B cell (primary cell): ENCODE measurements around the gene BNIPL. TPM values are rescaled to one million over a fixed set of nuclear protein-coding genes. Genes with fewer than 3 reads are reported as not detected.

Experiments
- ATAC-seq: fragments of 200-7000 bp; cut with Tn5 transposase; one replicate; pipeline ENCODE4 v1.10.0; 2021; ENCODE audit warnings: low read depth, mild to moderate bottlenecking, moderate number of reproducible peaks, moderate library complexity
- CTCF ChIA-PET: fragments of 350-600 bp; sonication (Branson Sonifier 250); formaldehyde crosslinking; loops from one replicate; lab custom pipeline; 2021; ENCODE audit warnings: antibody characterized with exemption, inconsistent platforms; lab: Charles Lee
- POLR2A ChIA-PET: fragments of 350-600 bp; sonication (Branson Sonifier 250); formaldehyde crosslinking; loops from one replicate; lab custom pipeline; 2021; ENCODE audit warnings: antibody characterized with exemption; lab: Charles Lee
- DNase-seq: peaks from one replicate; pipeline ENCODE4 v3.0.0; 2013
- H2AFZ ChIP-seq: 2 replicates; pipeline ENCODE4 v1.6.1; 2012; ENCODE audit warnings: mild to moderate bottlenecking, low read depth, low read length; ENCODE audit not compliant: insufficient read depth, poor library complexity, severe bottlenecking
- H3K27ac ChIP-seq, 2 donors: 1 replicate in 1 of 2; 2 replicates in 1 of 2; pipeline ENCODE4 v1.5.1; 2012 to 2013; ENCODE audit warnings: low read length in 2 of 2, mild to moderate bottlenecking in 2 of 2, moderate library complexity in 1 of 2
- H3K27me3 ChIP-seq, 4 experiments: fragments of 200-600 bp in 1 of 4; sonication (generic) in 1 of 4; replicated peaks in 1 of 4; 1 replicate in 2 of 4; 2 replicates in 2 of 4; pipeline versions ENCODE4 v1.6.1 to v1.7.0; 2013 to 2016; ENCODE audit warnings: low read length in 3 of 4, mild to moderate bottlenecking in 2 of 4, mixed read lengths in 1 of 4, moderate library complexity in 1 of 4; ENCODE audit not compliant: insufficient read depth in 4 of 4, control insufficient read depth in 3 of 4; ENCODE audit errors: control extremely low read depth in 1 of 4
- H3K36me3 ChIP-seq, 2 experiments: replicated peaks in 1 of 2; 1 replicate in 1 of 2; 2 replicates in 1 of 2; pipeline versions ENCODE4 v1.6.1 to v1.7.1; 2013; ENCODE audit warnings: low read length in 1 of 2; ENCODE audit not compliant: insufficient read depth in 2 of 2, control insufficient read depth in 1 of 2; ENCODE audit errors: control extremely low read depth in 1 of 2, extremely low read depth in 1 of 2
- H3K4me1 ChIP-seq, 2 donors: fragments of 200-600 bp in 1 of 2; sonication (generic) in 1 of 2; 1 replicate in 1 of 2; 2 replicates in 1 of 2; pipeline versions ENCODE4 v1.5.1 to v1.6.1; 2013 to 2017; ENCODE audit warnings: low read length in 2 of 2; ENCODE audit not compliant: control insufficient read depth in 2 of 2, insufficient read depth in 2 of 2
- H3K4me2 ChIP-seq: replicated peaks from 2 replicates; pipeline ENCODE3; 2012; ENCODE audit warnings: mild to moderate bottlenecking, low read depth, low read length; ENCODE audit not compliant: poor library complexity, severe bottlenecking
- H3K4me3 ChIP-seq, 5 experiments: fragments of 200-600 bp in 1 of 5; sonication (generic) in 1 of 5; 1 replicate in 3 of 5; 2 replicates in 2 of 5; pipeline versions ENCODE4 v1.5.1 to v1.7.0; 2011 to 2016; ENCODE audit warnings: low read length in 4 of 5, mild to moderate bottlenecking in 4 of 5, low read depth in 2 of 5, control low read depth in 1 of 5, moderate library complexity in 1 of 5; ENCODE audit not compliant: insufficient read depth in 1 of 5; ENCODE audit errors: control extremely low read depth in 1 of 5, extremely low read depth in 1 of 5
- H3K79me2 ChIP-seq: fragments of 200-600 bp; sonication (generic); one replicate; pipeline ENCODE4 v1.6.0; 2016; ENCODE audit warnings: low read length; ENCODE audit not compliant: control insufficient read depth, insufficient read depth
- H3K9ac ChIP-seq: fragments of 200-600 bp; sonication (generic); 2 replicates; pipeline ENCODE4 v1.6.1; 2017; ENCODE audit warnings: mild to moderate bottlenecking, low read length, moderate library complexity
- H3K9me3 ChIP-seq, 3 donors: one replicate each; pipeline versions ENCODE4 v1.6.1 to v1.7.1; 2013; ENCODE audit warnings: low read length in 2 of 3; ENCODE audit not compliant: control insufficient read depth in 2 of 3, insufficient read depth in 1 of 3; ENCODE audit errors: control extremely low read depth in 1 of 3
- H4K20me1 ChIP-seq: 2 replicates; pipeline ENCODE4 v1.6.0; 2012; ENCODE audit warnings: mild to moderate bottlenecking, low read length; ENCODE audit not compliant: insufficient read depth, control insufficient read depth, poor library complexity, severe bottlenecking
- H3K27ac Mint-ChIP-seq: one replicate; pipeline ENCODE4 v1.8.0; 2021; ENCODE audit warnings: mixed read lengths
- H3K27me3 Mint-ChIP-seq: one replicate; pipeline ENCODE4 v1.8.0; 2021; ENCODE audit warnings: mixed read lengths
- H3K4me1 Mint-ChIP-seq: one replicate; pipeline ENCODE4 v1.8.0; 2021; ENCODE audit warnings: mixed read lengths
- H3K4me3 Mint-ChIP-seq: one replicate; pipeline ENCODE4 v1.8.0; 2021; ENCODE audit warnings: mixed read lengths
- H3K9me3 Mint-ChIP-seq: one replicate; pipeline ENCODE4 v1.8.0; 2022; ENCODE audit warnings: mixed read lengths; ENCODE audit not compliant: insufficient read depth
- EZH2 ChIP-seq: IDR thresholded peaks from 2 replicates; pipeline ENCODE4 v1.6.1; 2012; ENCODE audit warnings: borderline replicate concordance, low read depth, mild to moderate bottlenecking, moderate library complexity, low read length; ENCODE audit not compliant: insufficient read depth, poor library complexity, severe bottlenecking
- WGBS: methylation state at CpG from one replicate; pipeline ENCODE4 v1.1.5; 2013; ENCODE audit warnings: missing lambda C conversion rate; ENCODE audit not compliant: insufficient coverage; 5-methylcytosine and 5-hydroxymethylcytosine counted together
- intact Hi-C: fragments of 100-400 bp; cut with micrococcal nuclease; formaldehyde crosslinking; loops from one replicate; pipeline ENCODE4 v1.10.0; 2022
- polyA plus RNA-seq: library from polyadenylated mRNA; depleted of rRNA; stranded (reverse); fragments of >200 nt; gene quantifications from 2 replicates; pipeline ENCODE4 v1.2.3, GENCODE V29; 2012
- total RNA-seq, 2 donors: library from RNA; stranded (reverse); fragments of 120-200 nt in 1 of 2; gene quantifications; 1 replicate in 1 of 2; 2 replicates in 1 of 2; pipeline versions ENCODE4 v1.2.3 to v1.2.4, GENCODE V29; 2013 to 2022
- TF ChIP-seq, protein P1 (sequence below): fragments of 200-600 bp; IDR thresholded peaks from one replicate; pipeline ENCODE4 v1.8.0; 2022; ENCODE audit warnings: antibody characterized with exemption, mild to moderate bottlenecking

Gene BNIPL
- total and polyA plus RNA-seq, 2 donors (not counting 1 experiment from before 2014, with no cell fraction given): 0.81 to 2.5 TPM

DNA sequence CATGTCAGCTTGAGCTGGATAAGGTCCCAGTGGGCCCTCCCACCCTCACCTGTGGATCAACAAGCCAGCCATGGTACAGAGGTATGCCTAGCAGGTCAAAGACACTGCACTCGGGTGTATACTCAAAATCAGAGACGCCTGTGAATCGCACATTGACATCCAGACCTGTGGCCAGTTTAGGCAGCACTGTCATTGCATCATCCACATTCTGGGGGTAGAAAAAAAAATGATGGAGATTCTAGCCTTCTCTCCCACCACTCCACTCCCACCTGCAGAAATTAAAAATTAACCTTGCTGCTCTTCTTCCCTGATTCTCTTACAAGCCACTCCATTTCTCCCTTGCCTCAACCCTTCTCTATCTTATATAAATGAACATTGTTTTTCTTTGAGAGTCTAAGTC, 36.0 kb upstream of the BNIPL start:
- POLR2A ChIA-PET: no interaction called here
- Mint-ChIP-seq H3K27ac (no peak overlapping the region), H3K4me1 (peaks cover 27% of the 10 kb centered on the region)

DNA sequence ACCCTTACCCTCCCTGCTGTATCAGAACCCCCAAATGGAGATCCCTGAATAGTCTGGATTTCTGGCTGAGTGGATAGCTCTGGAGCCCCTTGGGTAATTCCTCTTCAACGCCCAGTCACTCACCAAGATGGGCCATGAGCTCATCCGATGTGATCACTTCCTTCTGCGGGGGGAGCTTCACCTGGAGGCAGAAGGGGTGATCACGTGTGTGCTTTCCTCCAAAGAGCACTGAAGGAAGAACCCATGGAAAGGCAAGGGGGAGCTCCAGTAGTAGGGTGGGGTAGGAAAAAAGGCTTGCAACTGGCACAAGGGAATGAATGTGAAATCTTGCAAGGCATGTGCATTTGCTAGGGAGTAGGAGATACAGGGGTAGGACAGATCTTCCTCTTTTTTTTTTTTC, 34.8 kb upstream of the BNIPL start:
- no peak overlapping the region for H3K27ac ChIP-seq
- no peak for ATAC-seq
- no peak overlapping the region for H3K4me2 ChIP-seq
- peaks cover 18% of the 10 kb centered on the region for H3K79me2 ChIP-seq
- ChIA-PET POLR2A (no interaction called here), CTCF (interaction anchor here (1.2 to 1.8 kb wide), 4 partner anchors 9 to 328 kb away, joined by 3 to 6 read pairs (median 5); no protein-coding TSS in a partner anchor)
- no peak overlapping the region for H2AFZ ChIP-seq
- Mint-ChIP-seq H3K4me1 (peaks cover 34% of the 10 kb centered on the region), H3K27ac (no peak overlapping the region), H3K9me3 (no peaks in the 10 kb centered on the region), H3K27me3 (no peaks in the 10 kb centered on the region), H3K4me3 (no peak overlapping the region)
- peaks cover 3 to 15% of the 10 kb centered on the region in 2 experiments for H3K36me3 ChIP-seq
- peaks cover 18 to 35% of the 10 kb centered on the region in 2 donors for H3K4me1 ChIP-seq
- WGBS: 88% methylated on average over 4 of the region's 4 CpGs
- no peaks in the 10 kb centered on the region for H3K27me3 ChIP-seq
- no peak overlapping the region for H3K9ac ChIP-seq
- intact Hi-C loops: no loop called here
- no peaks in the 10 kb centered on the region for H4K20me1 ChIP-seq
- TF ChIP-seq, protein P1, sequence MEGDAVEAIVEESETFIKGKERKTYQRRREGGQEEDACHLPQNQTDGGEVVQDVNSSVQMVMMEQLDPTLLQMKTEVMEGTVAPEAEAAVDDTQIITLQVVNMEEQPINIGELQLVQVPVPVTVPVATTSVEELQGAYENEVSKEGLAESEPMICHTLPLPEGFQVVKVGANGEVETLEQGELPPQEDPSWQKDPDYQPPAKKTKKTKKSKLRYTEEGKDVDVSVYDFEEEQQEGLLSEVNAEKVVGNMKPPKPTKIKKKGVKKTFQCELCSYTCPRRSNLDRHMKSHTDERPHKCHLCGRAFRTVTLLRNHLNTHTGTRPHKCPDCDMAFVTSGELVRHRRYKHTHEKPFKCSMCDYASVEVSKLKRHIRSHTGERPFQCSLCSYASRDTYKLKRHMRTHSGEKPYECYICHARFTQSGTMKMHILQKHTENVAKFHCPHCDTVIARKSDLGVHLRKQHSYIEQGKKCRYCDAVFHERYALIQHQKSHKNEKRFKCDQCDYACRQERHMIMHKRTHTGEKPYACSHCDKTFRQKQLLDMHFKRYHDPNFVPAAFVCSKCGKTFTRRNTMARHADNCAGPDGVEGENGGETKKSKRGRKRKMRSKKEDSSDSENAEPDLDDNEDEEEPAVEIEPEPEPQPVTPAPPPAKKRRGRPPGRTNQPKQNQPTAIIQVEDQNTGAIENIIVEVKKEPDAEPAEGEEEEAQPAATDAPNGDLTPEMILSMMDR: no peak
- TF ChIP-seq EZH2: no peak
- H3K4me3 ChIP-seq: no peak overlapping the region
- no peaks in the 10 kb centered on the region for H3K9me3 ChIP-seq
- DNase-seq: no peak

More for the DNA sequence above, 36.0 kb upstream of the BNIPL start:
- Mint-ChIP-seq H3K27me3 (no peaks in the 10 kb centered on the region), H3K9me3 (no peaks in the 10 kb centered on the region), H3K4me3 (no peak overlapping the region)
- intact Hi-C loops: no loop called here
- 100% methylated on average over 1 of the region's 3 CpGs for WGBS
- H3K4me1 ChIP-seq: peaks cover 10 to 26% of the 10 kb centered on the region in 2 donors
- no peak overlapping the region for H3K4me3 ChIP-seq
- no peak overlapping the region for H3K27ac ChIP-seq
- peaks cover 3 to 15% of the 10 kb centered on the region in 2 experiments for H3K36me3 ChIP-seq
- H3K9me3 ChIP-seq: no peaks in the 10 kb centered on the region
- no peak for DNase-seq
- H3K27me3 ChIP-seq: no peaks in the 10 kb centered on the region
- no peak overlapping the region for H3K4me2 ChIP-seq
- H4K20me1 ChIP-seq: no peaks in the 10 kb centered on the region
- CTCF ChIA-PET: interaction anchor here (0.6 to 1.5 kb wide), 4 partner anchors 9 to 12 kb away, joined by 3 read pairs; no protein-coding TSS in a partner anchor
- peaks cover 8% of the 10 kb centered on the region for H3K79me2 ChIP-seq
- TF ChIP-seq, protein P1: no peak
- TF ChIP-seq EZH2: no peak
- ATAC-seq: no peak
- no peak overlapping the region for H2AFZ ChIP-seq
- H3K9ac ChIP-seq: no peak overlapping the region
